ENCODE measurements around the gene XIRP1.

DNA sequence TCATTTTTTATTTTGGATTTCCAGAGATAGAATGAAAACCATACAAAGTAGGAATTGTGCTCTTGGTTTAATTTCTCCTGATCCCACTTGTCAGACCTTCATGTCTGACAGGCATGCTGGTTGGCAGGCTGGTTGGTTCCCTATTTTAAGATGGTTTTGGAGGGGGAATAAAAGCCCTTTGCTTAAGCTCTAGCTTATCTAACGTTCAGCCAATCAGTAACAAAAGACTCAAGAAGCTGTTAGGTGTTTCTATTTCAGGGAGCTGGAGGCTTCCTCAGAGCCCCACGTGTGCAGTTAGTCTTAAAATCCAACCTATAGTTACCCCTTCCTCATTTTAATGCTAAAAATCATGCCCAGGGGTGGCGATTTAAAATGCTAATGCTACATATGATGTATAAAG, 40.5 kb upstream of the XIRP1 start:
- TF ChIP-seq EZH2phosphoT487 (IDR thresholded peaks at IDR 0.05; ENCODE audit: low read depth): no peak
- TF ChIP-seq, protein P1, sequence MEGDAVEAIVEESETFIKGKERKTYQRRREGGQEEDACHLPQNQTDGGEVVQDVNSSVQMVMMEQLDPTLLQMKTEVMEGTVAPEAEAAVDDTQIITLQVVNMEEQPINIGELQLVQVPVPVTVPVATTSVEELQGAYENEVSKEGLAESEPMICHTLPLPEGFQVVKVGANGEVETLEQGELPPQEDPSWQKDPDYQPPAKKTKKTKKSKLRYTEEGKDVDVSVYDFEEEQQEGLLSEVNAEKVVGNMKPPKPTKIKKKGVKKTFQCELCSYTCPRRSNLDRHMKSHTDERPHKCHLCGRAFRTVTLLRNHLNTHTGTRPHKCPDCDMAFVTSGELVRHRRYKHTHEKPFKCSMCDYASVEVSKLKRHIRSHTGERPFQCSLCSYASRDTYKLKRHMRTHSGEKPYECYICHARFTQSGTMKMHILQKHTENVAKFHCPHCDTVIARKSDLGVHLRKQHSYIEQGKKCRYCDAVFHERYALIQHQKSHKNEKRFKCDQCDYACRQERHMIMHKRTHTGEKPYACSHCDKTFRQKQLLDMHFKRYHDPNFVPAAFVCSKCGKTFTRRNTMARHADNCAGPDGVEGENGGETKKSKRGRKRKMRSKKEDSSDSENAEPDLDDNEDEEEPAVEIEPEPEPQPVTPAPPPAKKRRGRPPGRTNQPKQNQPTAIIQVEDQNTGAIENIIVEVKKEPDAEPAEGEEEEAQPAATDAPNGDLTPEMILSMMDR (IDR thresholded peaks at IDR 0.05; ENCODE audit: low read depth, low read length): no peak

Measured in OCI-LY3 (cell line).